HG03342 (cell line): ENCODE results near the gene PLCL1.
A peak's percentile ranks its signal among the peaks of the same experiment; 100 is the strongest.
"Not testable (repeated sequence)": the region's sequence is repeated elsewhere in the genome, so short reads cannot be mapped to it uniquely, and the experiment has no call there.

Source experiments
- ATAC-seq: cut with Tn5 transposase; IDR thresholded peaks from one replicate; pipeline ENCODE4 v1.9.1; 2021; ENCODE audit warnings: mild to moderate bottlenecking, moderate library complexity; ENCODE audit not compliant: unreplicated experiment

Gene PLCL1

GRCh38 chr2:197993830-197994229 is 189.4 kb downstream of the PLCL1 start:
- ATAC-seq = no peak

DNA sequence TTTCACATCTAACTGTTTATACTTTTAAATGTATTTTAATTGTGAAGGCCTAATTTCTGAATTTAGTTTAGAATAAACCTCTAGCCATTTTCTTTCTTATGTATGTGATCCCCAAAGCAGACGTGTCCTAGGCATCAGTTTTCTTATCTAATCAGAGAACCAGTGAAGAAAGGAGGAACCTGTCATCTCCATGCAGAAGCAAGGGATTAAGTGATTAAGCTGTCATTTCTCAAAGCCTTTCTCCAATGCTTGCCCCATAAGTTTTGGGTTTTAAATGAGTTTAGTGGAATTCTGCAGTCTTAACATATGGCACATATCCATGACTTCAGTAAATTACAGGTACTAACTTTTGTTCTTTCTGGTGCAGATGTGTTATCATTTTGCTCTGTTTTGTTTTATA is 190.4 kb downstream of the PLCL1 start:
- no peak for ATAC-seq

- ATAC-seq = no peak
These were observed 192.2 kb downstream of the PLCL1 start for GRCh38 chr2:197996583-197996982.

DNA sequence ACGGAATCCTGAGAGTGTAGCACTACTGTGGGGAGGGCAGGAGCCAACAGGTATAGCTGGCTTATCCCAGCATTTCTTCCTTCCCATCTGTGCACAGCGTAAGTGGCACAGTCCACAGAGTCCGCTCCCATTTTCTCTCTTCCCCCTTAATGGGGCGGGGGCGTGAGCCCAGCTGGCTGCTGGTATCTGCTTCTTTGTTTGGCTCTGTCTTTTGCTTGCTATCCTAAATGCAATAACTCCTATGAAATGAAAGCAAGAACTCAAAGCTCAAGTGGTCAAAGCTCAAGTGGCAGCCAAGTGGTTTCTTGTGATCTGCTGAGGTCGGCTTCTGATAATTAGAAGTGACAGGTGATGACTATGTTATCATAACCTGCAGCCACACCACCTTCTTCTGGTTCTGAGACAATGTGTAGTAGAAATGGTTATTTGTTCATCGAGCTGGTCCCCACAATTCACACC is 192.7 kb downstream of the PLCL1 start:
- ATAC-seq = no peak

DNA sequence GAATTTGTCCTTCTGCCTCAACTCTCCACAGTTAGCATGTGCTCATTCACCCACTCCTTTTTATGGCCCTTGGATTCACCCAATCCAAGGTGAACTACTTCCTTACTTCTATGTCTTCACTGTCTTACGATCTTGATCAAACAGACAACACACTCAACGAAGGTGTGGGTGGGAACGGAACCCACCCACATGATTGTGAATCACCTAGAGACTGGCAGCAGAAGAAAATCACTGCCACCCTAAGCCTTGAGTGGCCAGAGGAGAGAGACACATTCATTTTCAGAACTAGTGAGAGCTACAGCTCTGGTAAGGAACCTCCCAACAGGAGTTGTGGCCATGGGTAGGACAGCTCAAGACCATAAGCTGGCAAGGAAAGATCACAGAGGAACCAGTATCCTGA is 194.3 kb downstream of the PLCL1 start:
- no peak for ATAC-seq

DNA sequence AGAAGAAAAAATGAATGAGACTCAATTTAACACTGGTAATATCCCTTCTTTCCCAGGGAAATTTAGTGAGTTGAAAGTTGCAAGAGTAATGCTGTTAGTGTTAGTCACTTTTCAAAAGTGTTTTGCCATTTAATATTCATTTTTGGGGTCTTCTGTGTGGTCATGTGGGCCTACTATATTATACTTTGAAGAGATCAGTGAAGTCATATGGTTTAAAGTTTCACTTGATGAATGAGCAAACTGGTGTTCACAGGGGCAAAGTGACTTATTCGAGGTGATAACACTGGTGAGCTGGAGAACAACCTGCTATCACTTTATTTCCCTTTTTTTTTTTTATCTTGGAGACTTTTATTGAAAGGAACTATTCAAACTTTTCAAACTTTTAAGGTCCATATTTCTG is 196.0 kb downstream of the PLCL1 start:
- ATAC-seq = no peak

DNA sequence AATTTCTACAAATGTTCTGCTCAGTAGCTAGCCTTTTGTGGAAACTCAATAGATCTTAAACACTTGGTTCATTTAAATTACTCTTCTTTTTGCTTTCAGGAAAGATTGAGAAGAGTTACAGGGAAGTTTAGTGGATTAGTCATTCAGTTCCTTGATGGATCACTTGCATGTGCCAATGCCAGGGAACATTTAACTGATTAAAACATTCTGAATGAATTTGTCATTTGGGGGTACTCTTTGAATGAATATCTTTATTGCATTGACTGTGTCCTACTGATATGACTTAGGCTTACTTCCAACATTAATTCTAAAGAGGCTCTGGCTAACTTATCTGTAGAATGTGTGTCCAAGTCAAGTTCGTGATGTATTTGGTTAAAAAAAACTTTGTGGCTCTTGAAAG is 199.8 kb downstream of the PLCL1 start:
- no peak for ATAC-seq

GRCh38 chr2:198004921-198005829 is 200.8 kb downstream of the PLCL1 start:
- peak; percentile 83 for ATAC-seq

DNA sequence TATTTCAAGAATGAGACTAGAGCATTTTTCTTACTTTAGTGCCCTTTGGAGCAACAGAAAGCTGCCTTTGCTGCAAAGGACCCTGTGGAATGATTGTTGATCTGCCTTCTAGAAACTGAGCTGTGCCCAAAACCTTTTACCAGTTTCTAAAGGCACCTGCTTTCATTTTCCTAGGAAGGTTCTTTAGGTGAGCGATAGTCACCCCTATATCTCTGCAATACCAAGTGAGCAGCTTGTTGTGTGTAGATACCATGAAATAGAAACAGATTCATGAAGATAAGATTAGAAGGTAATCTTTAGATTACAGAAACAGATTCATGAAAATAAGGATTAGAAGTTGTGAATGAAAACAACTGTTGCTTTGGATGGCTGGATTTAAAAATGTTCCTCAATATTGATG is 202.3 kb downstream of the PLCL1 start:
- no peak for ATAC-seq

DNA sequence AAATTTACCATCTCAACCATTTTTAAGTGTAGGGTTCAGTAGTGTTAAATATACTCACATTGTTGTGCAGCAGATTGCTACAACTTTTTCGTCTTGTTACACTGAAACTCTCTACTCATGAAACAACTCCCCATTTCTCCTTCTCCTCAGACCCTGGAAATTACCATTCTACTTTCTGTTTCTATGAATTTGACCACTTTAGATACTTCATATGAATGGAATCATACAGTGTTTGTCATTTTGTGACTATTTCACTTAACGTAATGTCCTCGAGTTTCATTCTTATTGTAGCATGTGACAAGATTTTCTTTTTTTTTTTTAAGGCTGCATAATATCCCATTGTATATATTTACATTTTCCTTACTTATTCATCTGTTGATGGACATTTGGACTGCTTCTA is 203.8 kb downstream of the PLCL1 start:
- no peak for ATAC-seq

GRCh38 chr2:198012025-198012424 is 207.6 kb downstream of the PLCL1 start:
- ATAC-seq = no peak

DNA sequence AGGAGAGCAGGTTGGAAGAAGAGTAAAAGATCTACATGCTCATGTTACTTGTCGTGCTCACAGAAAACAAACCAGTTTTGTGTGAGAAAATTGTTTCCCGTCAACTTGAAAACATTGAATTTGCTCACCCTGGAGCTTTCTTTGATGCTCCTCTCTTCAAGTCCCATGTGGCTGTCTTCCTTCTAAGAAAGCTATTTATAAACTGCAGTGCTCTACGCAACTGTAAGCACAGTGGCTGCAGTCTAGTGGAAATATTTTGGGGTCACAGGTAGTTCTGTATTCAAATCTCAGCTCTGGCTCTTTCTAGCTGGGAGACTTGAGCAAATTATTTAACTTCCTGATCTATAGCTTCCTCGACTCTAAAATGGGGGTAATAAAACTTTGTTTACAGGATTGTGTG is 211.8 kb downstream of the PLCL1 start:
- ATAC-seq = no peak

DNA sequence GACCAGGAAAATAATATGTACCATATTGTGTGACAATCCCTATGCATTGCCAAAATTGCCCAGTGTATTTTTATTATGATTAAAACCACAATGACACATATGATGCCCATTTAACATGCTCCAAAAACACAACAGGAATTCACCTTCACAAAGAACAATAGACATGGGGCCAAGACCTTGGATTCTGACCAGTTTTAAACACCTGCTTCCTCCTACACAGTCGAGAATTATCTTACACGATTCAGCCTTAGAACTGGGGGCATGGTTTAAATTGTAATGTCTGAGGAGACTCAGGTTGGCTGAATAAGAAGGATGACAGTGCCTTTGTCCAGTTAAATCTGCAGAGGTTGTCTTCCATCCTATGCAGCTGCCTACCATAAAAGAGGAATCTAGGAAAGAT is 212.7 kb downstream of the PLCL1 start:
- ATAC-seq = no peak

DNA sequence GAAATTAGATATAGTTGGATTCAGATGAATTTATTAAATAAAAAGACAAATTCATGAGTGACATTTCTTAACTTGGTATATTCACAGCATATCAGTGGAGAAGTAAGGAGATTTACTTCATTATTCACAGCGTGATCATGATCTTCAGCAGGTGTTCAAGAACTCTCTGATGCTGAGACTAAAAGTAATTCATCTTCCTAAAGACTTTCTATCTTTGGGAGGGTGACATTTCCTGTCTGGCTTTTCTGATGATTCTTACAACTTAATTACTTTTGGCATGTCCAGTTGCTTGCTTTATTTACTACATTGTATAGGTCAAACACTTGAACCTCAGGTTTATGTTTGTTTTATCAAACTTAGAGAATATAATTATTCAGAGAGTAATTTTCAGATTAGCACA is 224.6 kb downstream of the PLCL1 start:
- ATAC-seq = no peak

DNA sequence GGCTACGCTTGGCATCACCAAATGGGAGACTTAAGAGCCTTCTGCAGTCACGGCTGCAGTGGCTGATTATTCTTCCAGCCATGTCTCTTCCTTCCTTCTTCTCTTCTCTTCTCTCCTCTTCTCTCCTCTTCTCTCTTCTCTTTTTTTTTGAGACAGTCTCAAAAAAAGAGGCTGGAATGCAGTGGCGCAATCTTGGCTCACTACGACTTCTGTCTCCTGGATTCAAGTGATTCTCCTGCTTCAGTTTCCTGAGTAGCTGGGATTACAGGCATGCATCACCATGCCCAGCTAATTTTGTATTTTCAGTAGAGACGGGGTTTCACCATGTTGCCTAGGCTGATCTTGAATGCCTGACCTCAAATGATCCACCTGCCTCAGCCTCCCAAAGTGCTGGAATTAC is 225.2 kb downstream of the PLCL1 start:
- not testable (repeated sequence) for ATAC-seq

DNA sequence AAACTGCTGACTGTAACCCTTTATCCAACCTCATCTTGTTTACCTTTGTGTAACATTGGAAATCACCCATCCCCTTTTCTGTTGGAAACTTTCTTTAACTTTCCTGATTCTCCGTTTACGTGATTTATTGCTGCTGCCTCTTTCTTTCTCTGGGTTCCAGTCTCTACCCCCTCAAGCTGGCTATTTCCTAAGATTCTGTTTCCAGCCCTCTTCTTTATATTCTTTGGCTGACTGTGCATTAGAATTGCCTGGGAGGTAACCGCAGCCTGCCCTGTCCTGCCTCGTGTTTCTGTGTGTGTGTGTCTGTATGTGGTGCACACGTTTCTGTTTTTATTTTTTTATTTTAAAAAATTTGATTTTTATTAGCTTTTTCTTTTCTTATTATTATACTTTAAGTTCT is 229.2 kb downstream of the PLCL1 start:
- no peak for ATAC-seq

DNA sequence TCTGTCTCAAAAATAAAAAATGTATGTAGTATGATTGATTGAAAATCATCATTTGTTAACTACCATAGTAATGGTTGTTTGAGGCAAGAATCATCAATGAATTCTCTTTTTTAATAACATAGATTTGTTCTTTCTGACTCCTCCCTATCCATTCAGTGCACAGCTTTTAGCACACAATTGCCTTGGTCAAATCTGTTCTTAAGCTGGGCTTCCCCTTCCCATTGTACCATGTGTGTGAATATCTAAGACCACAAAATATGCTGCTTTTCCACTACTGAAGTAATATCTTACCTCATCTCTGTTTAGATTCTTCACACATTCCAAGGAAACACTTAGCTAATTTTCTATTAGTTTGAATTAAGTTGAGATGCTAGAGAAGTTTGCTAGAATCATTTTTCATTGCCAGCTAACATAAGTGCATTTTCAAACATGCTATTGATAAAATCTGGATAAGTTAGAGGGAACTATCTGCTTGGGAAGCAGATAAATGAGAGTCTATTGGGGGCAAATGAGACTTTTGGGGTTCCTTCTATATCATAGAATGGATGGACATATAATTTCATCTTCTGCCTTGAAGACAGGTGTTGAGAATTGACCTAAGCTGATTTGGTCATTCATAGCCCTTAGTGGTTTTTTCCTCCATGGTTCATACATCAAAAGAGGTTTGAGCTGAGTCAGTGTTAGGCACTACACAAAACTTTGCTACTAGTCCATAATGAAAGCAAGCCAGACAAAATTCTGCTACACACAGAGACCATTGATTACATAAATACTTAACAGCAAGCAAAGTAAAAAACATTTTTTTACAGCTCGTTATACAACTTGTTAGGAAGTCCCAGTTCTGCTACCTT is 231.9 kb downstream of the PLCL1 start:
- ATAC-seq = peak; percentile 82

GRCh38 chr2:198040835-198041234 is 236.4 kb downstream of the PLCL1 start:
- ATAC-seq = no peak

- peak; percentile 69 for ATAC-seq
These were observed 237.8 kb downstream of the PLCL1 start for GRCh38 chr2:198042189-198042588.

- ATAC-seq = no peak
These were observed 240.4 kb downstream of the PLCL1 start for GRCh38 chr2:198044777-198045176.

DNA sequence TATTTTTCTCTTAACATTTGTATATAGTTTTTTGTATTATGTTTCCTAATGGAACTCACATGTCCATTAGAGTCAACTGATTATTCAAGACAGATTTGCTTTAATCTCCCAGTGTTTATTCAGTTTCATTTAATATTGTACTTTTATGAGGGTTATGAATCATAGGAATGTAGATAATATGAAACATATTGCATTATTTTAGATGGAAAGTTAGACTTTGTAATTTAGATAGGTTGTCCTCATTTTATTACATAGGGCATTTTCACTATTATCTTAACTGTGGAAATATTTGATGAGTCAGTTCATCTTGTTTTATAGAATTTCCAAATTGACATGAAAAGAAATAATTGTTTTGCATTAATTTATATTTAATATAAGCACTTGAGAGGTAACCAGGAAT is 240.8 kb downstream of the PLCL1 start:
- no peak for ATAC-seq

- no peak for ATAC-seq
These were observed 248.3 kb downstream of the PLCL1 start for GRCh38 chr2:198052741-198053140.
